ENCODE data around the gene SMLR1.

- TF ChIP-seq POLR2AphosphoS5 (IDR thresholded peaks at IDR 0.05; ENCODE audit: low read depth, low read length) (no peak), PAX5 (IDR thresholded peaks at IDR 0.05; ENCODE audit: insufficient read depth, low read length, severe bottlenecking) (no peak), SPI1 (IDR thresholded peaks at IDR 0.05; ENCODE audit: low read depth, low read length) (no peak), TAF1 (IDR thresholded peaks at IDR 0.05; ENCODE audit: low read depth, low read length) (no peak), POLR2A (IDR thresholded peaks at IDR 0.05; ENCODE audit: low read depth, low read length) (no peak)
These were observed 30.1 kb upstream of the SMLR1 start for GRCh38 chr6:130797061-130797460.
